GM23338 (cell line): ENCODE measurements around the gene KLF11. TPM values are rescaled to one million over a fixed set of nuclear protein-coding genes. Genes with fewer than 3 reads are reported as not detected.

Source experiments
- ATAC-seq: fragments of 200-7000 bp; cut with Tn5 transposase; 3 replicates; pipeline ENCODE4 v1.9.1; 2020
- DNase-seq: peaks from one replicate; pipeline ENCODE4 v3.0.0-alpha.2; 2015; ENCODE audit warnings: low spot score
- H2AFZ ChIP-seq: fragments of 200-600 bp; sonication (generic); 2 replicates; pipeline ENCODE4 v1.8.0; 2016; ENCODE audit warnings: antibody characterized with exemption, mild to moderate bottlenecking, moderate library complexity
- H3F3A ChIP-seq: fragments of 200-600 bp; sonication (generic); replicated peaks from 2 replicates; pipeline ENCODE4 v1.8.0; 2017; ENCODE audit warnings: antibody characterized with exemption, mixed run types, low read depth
- H3K27ac ChIP-seq: fragments of 200-600 bp; sonication (generic); 2 replicates; pipeline ENCODE4 v1.6.1; 2016; ENCODE audit warnings: low read depth
- H3K27me3 ChIP-seq: fragments of 200-600 bp; sonication (generic); 2 replicates; pipeline ENCODE4 v1.8.0; 2016; ENCODE audit warnings: mild to moderate bottlenecking, mixed run types, moderate library complexity; ENCODE audit not compliant: insufficient read depth
- H3K36me3 ChIP-seq: fragments of 200-600 bp; sonication (generic); 2 replicates; pipeline ENCODE4 v1.8.0; 2016; ENCODE audit warnings: mild to moderate bottlenecking; ENCODE audit not compliant: insufficient read depth
- H3K4me1 ChIP-seq: fragments of 200-600 bp; sonication (generic); 2 replicates; pipeline ENCODE4 v1.8.0; 2016; ENCODE audit warnings: mild to moderate bottlenecking, moderate library complexity; ENCODE audit not compliant: insufficient read depth
- H3K4me2 ChIP-seq: fragments of 200-600 bp; sonication (generic); 2 replicates; pipeline ENCODE4 v1.7.1; 2017; ENCODE audit warnings: mixed run types
- H3K4me3 ChIP-seq: fragments of 200-600 bp; sonication (generic); 2 replicates; pipeline ENCODE4 v1.6.1; 2016; ENCODE audit warnings: mixed run types
- H3K79me2 ChIP-seq: fragments of 200-600 bp; sonication (generic); replicated peaks from 2 replicates; pipeline ENCODE4 v1.8.0; 2017; ENCODE audit warnings: mild to moderate bottlenecking; ENCODE audit not compliant: insufficient read depth
- H3K9me2 ChIP-seq: fragments of 200-600 bp; sonication (generic); 2 replicates; pipeline ENCODE4 v1.8.0; 2017; ENCODE audit not compliant: insufficient read depth
- H4K20me1 ChIP-seq: fragments of 200-600 bp; sonication (generic); replicated peaks from 2 replicates; pipeline ENCODE4 v1.8.0; 2017; ENCODE audit warnings: mild to moderate bottlenecking; ENCODE audit not compliant: insufficient read depth
- H3K27ac Mint-ChIP-seq: 2 replicates; pipeline ENCODE4 v1.8.0; 2020; ENCODE audit warnings: inconsistent platforms, mild to moderate bottlenecking, moderate library complexity, mixed read lengths
- H3K27me3 Mint-ChIP-seq: 3 replicates; pipeline ENCODE4 v1.8.0; 2022; ENCODE audit warnings: low read depth, mild to moderate bottlenecking, moderate library complexity, mixed read lengths, inconsistent platforms; ENCODE audit not compliant: insufficient read depth, poor library complexity
- H3K36me3 Mint-ChIP-seq: 3 replicates; pipeline ENCODE4 v1.8.0; 2021; ENCODE audit warnings: low read depth, mild to moderate bottlenecking, inconsistent platforms, moderate library complexity, mixed read lengths
- H3K4me1 Mint-ChIP-seq: 3 replicates; pipeline ENCODE4 v1.8.0; 2020; ENCODE audit warnings: mild to moderate bottlenecking, inconsistent platforms, mixed read lengths
- H3K4me3 Mint-ChIP-seq: 3 replicates; pipeline ENCODE4 v1.8.0; 2021; ENCODE audit warnings: moderate library complexity, mild to moderate bottlenecking, inconsistent platforms, mixed read lengths
- H3K9me3 Mint-ChIP-seq: 3 replicates; pipeline ENCODE4 v1.8.0; 2020; ENCODE audit warnings: moderate library complexity, mild to moderate bottlenecking, inconsistent platforms, mixed read lengths
- ETS1 ChIP-seq: IDR thresholded peaks from 2 replicates; pipeline ENCODE4 v1.6.1; 2016; ENCODE audit warnings: antibody characterized with exemption
- EZH2 ChIP-seq: fragments of 200-600 bp; sonication (generic); IDR thresholded peaks from one replicate; pipeline ENCODE4 v1.8.0; 2017; ENCODE audit warnings: antibody characterized with exemption, mild to moderate bottlenecking, low read depth; ENCODE audit not compliant: unreplicated experiment
- polyA plus RNA-seq: library from polyadenylated mRNA; unstranded; fragments of >200 nt; fragmentation: Nextera tagmentation; extraction: Ambion mirVana; gene quantifications from 2 replicates; pipeline ENCODE4 v1.2.1, GENCODE V29; 2016
- total RNA-seq: library from RNA; depleted of rRNA; stranded (reverse); fragments of >200 nt; shearing (Covaris generic); gene quantifications from 2 replicates; pipeline ENCODE4 v1.2.3, GENCODE V29; 2014
- TF ChIP-seq, protein P1 (sequence below), 2 experiments: fragments of 200-600 bp in 1 of 2; sonication (generic) in 1 of 2; conservative IDR thresholded peaks; 2 replicates each; pipeline versions ENCODE4 v1.5.1 to v1.6.1; 2016 to 2017; ENCODE audit warnings: antibody characterized with exemption in 2 of 2, low read depth in 2 of 2, mild to moderate bottlenecking in 2 of 2, moderate library complexity in 1 of 2
- TF ChIP-seq, protein P2 (sequence below): IDR thresholded peaks from one replicate; pipeline ENCODE4 v1.6.1; 2018; ENCODE audit warnings: antibody characterized with exemption; ENCODE audit not compliant: unreplicated experiment

KLF11 gene
- total and polyA plus RNA-seq, 2 experiments from 2014 or later: 1.4 to 5.6 TPM

DNA sequence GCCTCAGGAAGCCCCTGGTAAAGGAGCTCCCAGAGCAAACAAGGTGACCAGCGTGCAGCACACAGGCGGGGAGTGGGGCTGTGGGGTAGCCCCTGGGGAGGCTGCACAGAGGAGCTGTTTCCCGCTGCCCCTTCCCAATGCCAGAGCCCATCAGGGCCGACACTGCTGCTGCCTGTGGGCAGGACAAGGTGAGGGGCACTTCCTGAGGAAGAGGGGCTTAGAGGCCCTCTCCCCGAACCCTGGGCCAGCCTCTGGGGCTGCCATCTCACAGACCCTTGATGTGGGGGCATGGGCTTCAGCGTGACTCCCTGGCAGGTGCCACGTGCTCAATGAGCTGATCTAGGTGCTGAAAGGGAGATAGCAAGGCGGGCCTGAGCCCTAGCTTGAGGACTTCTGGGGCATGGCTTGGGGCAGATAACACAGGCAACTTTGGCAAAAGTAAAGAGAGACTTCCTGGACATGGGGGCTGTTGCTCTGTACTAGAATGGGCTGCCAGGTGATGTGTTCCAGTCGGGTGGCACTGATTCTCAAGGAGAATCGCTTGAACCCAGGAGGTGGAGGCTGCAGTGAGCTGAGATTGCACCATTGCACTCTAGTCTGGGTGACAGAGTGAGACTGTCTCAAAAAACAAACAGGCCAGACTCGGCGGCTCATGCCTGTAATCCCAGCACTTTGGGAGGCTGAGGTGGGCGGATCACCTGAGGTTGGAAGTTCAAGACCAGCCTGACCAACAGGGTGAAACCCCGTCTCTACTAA lies 9.9 kb upstream of the KLF11 start:
- H3K27ac ChIP-seq: no peak overlapping the region
- no peak overlapping the region for H3K4me2 ChIP-seq
- H4K20me1 ChIP-seq: no peaks in the 10 kb centered on the region
- Mint-ChIP-seq H3K4me3 (no peak overlapping the region), H3K4me1 (peaks cover 16% of the 10 kb centered on the region), H3K27me3 (peaks cover 4% of the 10 kb centered on the region), H3K27ac (no peak overlapping the region), H3K9me3 (no peaks in the 10 kb centered on the region), H3K36me3 (no peaks in the 10 kb centered on the region)
- no peaks in the 10 kb centered on the region for H3K9me2 ChIP-seq
- H3K79me2 ChIP-seq: no peaks in the 10 kb centered on the region
- ATAC-seq (no peak), DNase-seq (no peak)
- no peaks in the 10 kb centered on the region for H3F3A ChIP-seq
- H3K27me3 ChIP-seq: no peaks in the 10 kb centered on the region
- H3K36me3 ChIP-seq: no peaks in the 10 kb centered on the region
- no peak overlapping the region for H3K4me3 ChIP-seq
- H3K4me1 ChIP-seq: peaks cover 17% of the 10 kb centered on the region
- no peak overlapping the region for H2AFZ ChIP-seq
- TF ChIP-seq, protein P1, sequence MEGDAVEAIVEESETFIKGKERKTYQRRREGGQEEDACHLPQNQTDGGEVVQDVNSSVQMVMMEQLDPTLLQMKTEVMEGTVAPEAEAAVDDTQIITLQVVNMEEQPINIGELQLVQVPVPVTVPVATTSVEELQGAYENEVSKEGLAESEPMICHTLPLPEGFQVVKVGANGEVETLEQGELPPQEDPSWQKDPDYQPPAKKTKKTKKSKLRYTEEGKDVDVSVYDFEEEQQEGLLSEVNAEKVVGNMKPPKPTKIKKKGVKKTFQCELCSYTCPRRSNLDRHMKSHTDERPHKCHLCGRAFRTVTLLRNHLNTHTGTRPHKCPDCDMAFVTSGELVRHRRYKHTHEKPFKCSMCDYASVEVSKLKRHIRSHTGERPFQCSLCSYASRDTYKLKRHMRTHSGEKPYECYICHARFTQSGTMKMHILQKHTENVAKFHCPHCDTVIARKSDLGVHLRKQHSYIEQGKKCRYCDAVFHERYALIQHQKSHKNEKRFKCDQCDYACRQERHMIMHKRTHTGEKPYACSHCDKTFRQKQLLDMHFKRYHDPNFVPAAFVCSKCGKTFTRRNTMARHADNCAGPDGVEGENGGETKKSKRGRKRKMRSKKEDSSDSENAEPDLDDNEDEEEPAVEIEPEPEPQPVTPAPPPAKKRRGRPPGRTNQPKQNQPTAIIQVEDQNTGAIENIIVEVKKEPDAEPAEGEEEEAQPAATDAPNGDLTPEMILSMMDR (conservative IDR thresholded peaks at IDR 0.05; ENCODE audit: low read depth in 2 of 2): no peak
- TF ChIP-seq, protein P2, sequence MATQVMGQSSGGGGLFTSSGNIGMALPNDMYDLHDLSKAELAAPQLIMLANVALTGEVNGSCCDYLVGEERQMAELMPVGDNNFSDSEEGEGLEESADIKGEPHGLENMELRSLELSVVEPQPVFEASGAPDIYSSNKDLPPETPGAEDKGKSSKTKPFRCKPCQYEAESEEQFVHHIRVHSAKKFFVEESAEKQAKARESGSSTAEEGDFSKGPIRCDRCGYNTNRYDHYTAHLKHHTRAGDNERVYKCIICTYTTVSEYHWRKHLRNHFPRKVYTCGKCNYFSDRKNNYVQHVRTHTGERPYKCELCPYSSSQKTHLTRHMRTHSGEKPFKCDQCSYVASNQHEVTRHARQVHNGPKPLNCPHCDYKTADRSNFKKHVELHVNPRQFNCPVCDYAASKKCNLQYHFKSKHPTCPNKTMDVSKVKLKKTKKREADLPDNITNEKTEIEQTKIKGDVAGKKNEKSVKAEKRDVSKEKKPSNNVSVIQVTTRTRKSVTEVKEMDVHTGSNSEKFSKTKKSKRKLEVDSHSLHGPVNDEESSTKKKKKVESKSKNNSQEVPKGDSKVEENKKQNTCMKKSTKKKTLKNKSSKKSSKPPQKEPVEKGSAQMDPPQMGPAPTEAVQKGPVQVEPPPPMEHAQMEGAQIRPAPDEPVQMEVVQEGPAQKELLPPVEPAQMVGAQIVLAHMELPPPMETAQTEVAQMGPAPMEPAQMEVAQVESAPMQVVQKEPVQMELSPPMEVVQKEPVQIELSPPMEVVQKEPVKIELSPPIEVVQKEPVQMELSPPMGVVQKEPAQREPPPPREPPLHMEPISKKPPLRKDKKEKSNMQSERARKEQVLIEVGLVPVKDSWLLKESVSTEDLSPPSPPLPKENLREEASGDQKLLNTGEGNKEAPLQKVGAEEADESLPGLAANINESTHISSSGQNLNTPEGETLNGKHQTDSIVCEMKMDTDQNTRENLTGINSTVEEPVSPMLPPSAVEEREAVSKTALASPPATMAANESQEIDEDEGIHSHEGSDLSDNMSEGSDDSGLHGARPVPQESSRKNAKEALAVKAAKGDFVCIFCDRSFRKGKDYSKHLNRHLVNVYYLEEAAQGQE: peak; percentile 27

- Histone ChIP-seq H3F3A (no peaks in the 10 kb centered on the region), H3K79me2 (no peaks in the 10 kb centered on the region), H3K27me3 (no peaks in the 10 kb centered on the region), H3K4me3 (no peak overlapping the region), H4K20me1 (no peaks in the 10 kb centered on the region), H2AFZ (no peak overlapping the region), H3K4me2 (no peak overlapping the region), H3K27ac (no peak overlapping the region), H3K4me1 (peaks cover 6% of the 10 kb centered on the region), H3K9me2 (no peaks in the 10 kb centered on the region), H3K36me3 (no peaks in the 10 kb centered on the region)
- ATAC-seq: no peak
- Mint-ChIP-seq H3K4me1 (peaks cover 10% of the 10 kb centered on the region), H3K4me3 (no peak overlapping the region), H3K27me3 (peaks cover 4% of the 10 kb centered on the region), H3K36me3 (no peaks in the 10 kb centered on the region), H3K27ac (no peak overlapping the region), H3K9me3 (no peaks in the 10 kb centered on the region)
- DNase-seq: no peak
- TF ChIP-seq EZH2 (no peak), ETS1 (no peak)
- TF ChIP-seq, protein P1 (conservative IDR thresholded peaks at IDR 0.05; ENCODE audit: low read depth in 2 of 2): no peak
These were observed 8.9 kb upstream of the KLF11 start for GRCh38 chr2:10034333-10035052.
